A673 (cell line): Measurements from ENCODE around the gene LORICRIN.

Source experiments
- CTCF ChIP-seq: fragments of 300-800, 200-600 bp; sonication (generic); conservative IDR thresholded peaks from 2 replicates; pipeline ENCODE4 v1.5.1; 2017; ENCODE audit warnings: low read depth, mild to moderate bottlenecking, antibody characterized with exemption, low read length, moderate library complexity, mixed read lengths
- EZH2 ChIP-seq: fragments of 200-600 bp; sonication (generic); IDR thresholded peaks from 2 replicates; pipeline ENCODE4 v1.6.1; 2017; ENCODE audit warnings: borderline replicate concordance, low read depth, mild to moderate bottlenecking, mixed read lengths, antibody characterized with exemption, low read length; ENCODE audit not compliant: poor library complexity, severe bottlenecking

- TF ChIP-seq CTCF, result no peak
- TF ChIP-seq EZH2, result no peak
Observed at GRCh38 chr1:153210206-153210605, 49.3 kb upstream of the LORICRIN start.
